ENCODE measurements around the gene JDP2.

Gene JDP2

DNA sequence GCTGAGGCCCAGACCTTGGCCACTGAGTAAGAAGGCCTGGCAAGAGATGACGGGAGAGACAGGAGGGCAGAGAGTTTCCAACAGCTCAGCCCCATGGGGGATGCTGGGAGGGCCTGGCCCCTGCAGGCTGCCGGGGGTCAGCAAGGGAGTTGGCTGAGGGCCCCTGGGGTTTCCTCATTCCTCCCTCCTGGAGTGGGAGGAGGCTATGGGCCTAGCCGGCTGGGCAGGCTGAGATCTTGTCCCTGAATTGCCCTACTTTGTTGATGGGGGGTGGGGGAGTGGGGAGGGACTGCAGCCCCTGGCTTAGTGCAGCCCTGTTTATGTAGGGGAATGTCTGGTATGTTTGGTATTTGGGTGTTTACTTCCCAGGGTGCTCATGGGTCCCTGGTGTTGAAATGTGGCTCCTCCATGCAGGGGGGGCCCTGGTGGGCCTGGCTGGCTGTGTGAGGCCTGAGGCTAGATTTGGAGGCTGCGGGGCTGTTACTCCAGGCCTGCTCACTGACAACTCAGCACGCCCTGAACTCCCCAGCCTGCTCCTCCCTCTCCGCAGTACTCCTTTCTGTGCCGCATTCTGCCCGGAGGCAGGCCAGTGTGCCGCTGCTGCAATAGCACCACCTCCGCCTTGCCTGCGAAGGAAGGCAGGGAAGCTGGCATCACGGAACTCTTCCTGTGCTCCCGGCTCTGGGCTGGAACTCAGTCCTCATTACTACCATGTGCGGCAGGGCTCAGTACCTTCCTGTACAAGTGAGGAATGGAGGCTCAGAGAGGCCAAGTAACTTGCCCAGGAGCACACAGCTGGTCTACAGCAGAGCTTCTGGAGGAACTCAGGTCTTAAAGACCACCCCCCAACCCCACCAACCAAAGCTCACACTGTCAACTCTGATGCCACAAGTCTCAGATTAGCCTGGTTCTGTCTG, 25.3 kb downstream of the JDP2 start:
- ATAC-seq: no peak
- H3K4me3 Mint-ChIP-seq: no peak overlapping the region
- peaks cover 27% of the 10 kb centered on the region for H3K36me3 Mint-ChIP-seq
- H3K27me3 Mint-ChIP-seq: no peaks in the 10 kb centered on the region
- peak overlapping the region; percentile 50 for H3K27ac Mint-ChIP-seq
- no peaks in the 10 kb centered on the region for H3K9me3 Mint-ChIP-seq
- H3K4me1 Mint-ChIP-seq: peaks cover 14% of the 10 kb centered on the region

DNA sequence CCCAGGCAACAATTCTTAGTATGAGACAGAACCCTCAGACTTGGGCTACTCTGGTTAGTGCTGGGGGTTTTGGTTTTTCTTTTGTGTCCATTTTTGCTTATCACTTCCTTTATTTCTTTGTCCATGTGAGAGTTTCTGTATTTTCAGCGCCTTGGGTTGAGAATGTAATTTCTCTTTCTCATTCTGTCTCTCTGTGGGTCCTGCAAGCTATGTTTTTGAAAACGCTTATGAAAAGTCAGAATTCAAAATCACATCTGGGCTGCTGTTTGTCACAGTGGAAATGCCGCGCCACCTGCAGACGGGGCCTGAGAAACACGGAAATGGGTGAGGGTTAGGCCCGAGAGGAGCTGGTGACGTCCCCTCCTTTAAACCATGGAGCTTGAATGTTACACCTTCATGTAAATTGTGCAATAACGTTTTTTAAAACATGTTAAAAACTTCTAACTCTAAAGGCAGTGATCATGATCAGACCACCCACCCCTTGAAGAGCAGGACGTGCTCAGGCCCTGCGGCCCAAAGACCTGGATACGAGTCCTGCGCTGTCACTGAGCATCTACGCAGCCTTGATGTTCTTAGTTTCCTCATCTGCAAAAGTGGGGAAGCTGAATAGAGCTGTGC, 26.1 kb downstream of the JDP2 start:
- peak; percentile 70 for ATAC-seq
- H3K9me3 Mint-ChIP-seq: no peaks in the 10 kb centered on the region
- H3K36me3 Mint-ChIP-seq: peaks cover 32% of the 10 kb centered on the region
- H3K4me3 Mint-ChIP-seq: no peak overlapping the region
- H3K27me3 Mint-ChIP-seq: no peaks in the 10 kb centered on the region
- peak overlapping the region; percentile 50 for H3K27ac Mint-ChIP-seq
- H3K4me1 Mint-ChIP-seq: peaks cover 21% of the 10 kb centered on the region

DNA sequence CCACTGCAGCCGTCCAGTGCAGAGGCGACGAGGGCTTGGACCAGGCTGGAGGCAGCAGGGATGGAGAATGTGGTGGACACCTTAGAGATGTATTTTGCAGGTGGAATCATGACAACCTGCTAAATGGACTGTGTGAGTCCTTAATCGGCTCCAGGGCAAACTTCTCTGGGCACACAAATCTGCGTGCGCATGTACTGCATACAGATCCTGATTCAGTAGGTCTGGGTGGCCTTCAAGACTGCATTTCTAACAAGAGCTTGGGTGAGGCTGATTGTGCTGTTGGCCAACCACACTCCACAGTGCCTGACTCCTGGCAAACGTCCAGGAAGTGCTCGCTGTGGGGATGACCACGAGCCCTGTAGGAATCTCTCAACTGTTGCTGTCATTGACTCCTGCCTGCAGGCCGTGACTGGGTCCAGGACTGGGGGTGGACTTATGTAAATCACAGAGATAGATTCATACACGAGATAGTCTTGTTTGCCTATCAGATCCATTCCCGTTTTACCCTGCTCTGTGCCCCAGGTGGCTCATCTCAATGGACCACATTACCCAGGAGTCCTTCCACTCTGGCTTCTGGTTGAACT, 27.2 kb downstream of the JDP2 start:
- Mint-ChIP-seq H3K27me3 (no peaks in the 10 kb centered on the region), H3K4me1 (peaks cover 24% of the 10 kb centered on the region), H3K36me3 (peaks cover 32% of the 10 kb centered on the region), H3K9me3 (no peaks in the 10 kb centered on the region), H3K27ac (no peak overlapping the region), H3K4me3 (no peak overlapping the region)
- no peak for ATAC-seq

DNA sequence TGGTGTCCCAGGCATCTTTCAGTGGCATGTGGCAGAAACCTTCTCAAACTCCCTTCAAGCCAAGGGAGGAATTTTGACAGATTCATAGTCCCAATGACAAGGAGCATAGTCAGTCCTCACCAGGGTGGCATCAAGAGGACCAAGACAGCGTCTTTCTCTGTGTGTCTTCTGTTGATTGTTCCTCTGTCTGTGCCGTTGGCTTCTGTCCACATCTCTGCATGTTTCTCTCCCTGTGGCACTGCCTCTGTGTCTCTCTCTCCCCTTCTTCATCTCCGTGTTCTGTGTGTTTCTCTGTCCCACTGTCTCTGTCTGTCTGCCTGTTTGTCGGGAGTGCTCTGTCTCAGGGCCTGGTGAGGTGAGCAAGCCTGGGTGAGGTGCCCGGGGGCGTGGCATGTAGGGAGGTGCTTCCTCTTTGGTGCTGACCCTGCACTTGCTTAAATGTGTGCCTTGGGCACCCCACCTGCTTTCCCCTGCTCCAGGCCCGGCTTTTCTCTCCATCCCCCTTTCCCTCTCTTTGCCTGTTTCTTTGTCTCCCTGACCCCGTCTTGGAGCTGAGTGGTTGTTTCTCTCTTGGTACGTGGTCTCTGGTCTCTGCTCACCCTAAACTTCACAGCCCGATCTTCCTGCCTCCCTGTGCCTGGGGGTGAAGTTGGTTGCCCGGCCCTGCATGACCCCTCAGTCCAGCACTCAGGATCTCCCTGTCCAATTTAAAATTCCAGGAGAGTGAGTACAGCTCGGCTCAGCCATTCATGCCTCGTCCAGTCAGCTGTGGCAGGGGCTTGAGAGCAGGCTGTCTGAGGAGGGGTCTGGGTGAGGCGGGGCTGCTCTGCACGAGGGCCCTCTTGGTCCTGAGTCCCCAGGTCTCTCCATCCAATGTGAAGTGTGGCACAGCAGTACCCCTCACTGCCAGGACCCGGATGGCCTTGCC, 28.5 kb downstream of the JDP2 start:
- Mint-ChIP-seq H3K4me1 (peaks cover 24% of the 10 kb centered on the region), H3K27ac (peak overlapping the region; percentile 30), H3K36me3 (peaks cover 27% of the 10 kb centered on the region), H3K9me3 (no peaks in the 10 kb centered on the region), H3K4me3 (no peak overlapping the region), H3K27me3 (no peaks in the 10 kb centered on the region)
- ATAC-seq: no peak

DNA sequence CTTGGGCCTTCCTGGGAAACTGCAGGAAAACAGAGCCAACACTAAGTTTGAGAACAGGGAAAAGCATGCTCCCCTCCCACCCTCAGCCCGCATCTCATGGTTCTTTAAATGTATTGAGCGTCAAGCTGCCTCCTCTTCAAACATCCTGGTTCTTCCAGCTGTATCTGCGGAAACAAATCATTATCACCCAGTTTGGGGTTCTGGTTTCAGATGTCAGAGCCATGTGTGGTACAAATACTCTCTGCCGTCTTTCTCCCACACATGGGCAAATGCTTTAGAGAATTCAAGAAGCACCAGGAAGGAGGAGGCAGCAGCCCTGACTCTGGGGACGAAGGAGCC, 29.1 kb downstream of the JDP2 start:
- H3K36me3 Mint-ChIP-seq: peaks cover 27% of the 10 kb centered on the region
- peak overlapping the region; percentile 30 for H3K27ac Mint-ChIP-seq
- H3K4me1 Mint-ChIP-seq: peaks cover 24% of the 10 kb centered on the region
- H3K27me3 Mint-ChIP-seq: no peaks in the 10 kb centered on the region
- H3K9me3 Mint-ChIP-seq: no peaks in the 10 kb centered on the region
- no peak overlapping the region for H3K4me3 Mint-ChIP-seq
- ATAC-seq: no peak

DNA sequence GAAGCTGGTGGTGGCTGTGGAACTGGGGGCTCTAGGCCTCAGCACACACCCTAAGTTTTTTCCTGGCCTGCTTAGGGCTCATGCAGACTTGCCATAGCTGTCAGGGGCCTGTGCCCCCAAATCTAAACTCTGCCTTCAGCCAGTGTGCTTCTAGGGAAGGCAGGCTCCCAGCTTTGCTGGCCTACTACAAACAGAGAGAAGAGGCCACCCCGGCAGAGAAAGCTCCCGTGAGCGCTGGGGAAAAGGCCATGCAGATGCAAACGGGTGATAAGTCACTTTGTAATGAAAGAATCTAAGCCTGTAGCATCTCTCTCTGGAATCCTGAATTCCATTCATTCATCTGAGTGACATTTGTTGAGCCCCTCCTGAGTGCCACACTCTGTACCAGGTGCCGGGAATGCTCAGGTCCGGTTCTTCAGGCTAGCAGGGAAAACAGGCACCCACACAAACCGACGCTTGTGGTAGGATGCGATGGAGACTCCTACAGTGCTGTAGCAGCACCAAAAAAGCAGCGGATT, 29.9 kb downstream of the JDP2 start:
- Mint-ChIP-seq H3K27ac (no peak overlapping the region), H3K36me3 (peaks cover 32% of the 10 kb centered on the region)

DNA sequence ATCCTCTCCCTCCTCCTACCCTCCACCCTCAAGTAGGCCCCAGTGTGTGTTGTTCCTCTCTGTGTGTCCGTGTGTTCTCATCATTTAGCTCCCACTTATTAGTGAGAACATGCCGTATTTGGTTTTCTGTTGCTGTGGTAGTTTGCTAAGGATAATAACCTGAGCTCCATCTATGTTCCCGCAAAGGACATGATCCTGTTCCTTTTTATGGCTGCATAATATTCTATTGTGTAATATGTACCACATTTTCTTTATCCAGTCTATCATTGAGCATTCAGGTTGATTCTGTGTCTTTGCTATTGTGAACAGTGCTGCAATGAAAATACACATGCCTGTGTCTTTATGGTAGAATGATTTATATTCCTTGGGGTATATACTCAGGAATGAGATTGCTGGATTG, 30.5 kb downstream of the JDP2 start:
- H3K27ac Mint-ChIP-seq: peak overlapping the region; percentile 60
- H3K27me3 Mint-ChIP-seq: no peaks in the 10 kb centered on the region
- H3K4me3 Mint-ChIP-seq: no peak overlapping the region
- peaks cover 24% of the 10 kb centered on the region for H3K4me1 Mint-ChIP-seq
- ATAC-seq: no peak
- H3K9me3 Mint-ChIP-seq: no peaks in the 10 kb centered on the region
- peaks cover 32% of the 10 kb centered on the region for H3K36me3 Mint-ChIP-seq

More for the DNA sequence above, 29.9 kb downstream of the JDP2 start:
- Mint-ChIP-seq H3K9me3 (no peaks in the 10 kb centered on the region), H3K27me3 (no peaks in the 10 kb centered on the region), H3K4me3 (no peak overlapping the region), H3K4me1 (peaks cover 24% of the 10 kb centered on the region)
- no peak for ATAC-seq

DNA sequence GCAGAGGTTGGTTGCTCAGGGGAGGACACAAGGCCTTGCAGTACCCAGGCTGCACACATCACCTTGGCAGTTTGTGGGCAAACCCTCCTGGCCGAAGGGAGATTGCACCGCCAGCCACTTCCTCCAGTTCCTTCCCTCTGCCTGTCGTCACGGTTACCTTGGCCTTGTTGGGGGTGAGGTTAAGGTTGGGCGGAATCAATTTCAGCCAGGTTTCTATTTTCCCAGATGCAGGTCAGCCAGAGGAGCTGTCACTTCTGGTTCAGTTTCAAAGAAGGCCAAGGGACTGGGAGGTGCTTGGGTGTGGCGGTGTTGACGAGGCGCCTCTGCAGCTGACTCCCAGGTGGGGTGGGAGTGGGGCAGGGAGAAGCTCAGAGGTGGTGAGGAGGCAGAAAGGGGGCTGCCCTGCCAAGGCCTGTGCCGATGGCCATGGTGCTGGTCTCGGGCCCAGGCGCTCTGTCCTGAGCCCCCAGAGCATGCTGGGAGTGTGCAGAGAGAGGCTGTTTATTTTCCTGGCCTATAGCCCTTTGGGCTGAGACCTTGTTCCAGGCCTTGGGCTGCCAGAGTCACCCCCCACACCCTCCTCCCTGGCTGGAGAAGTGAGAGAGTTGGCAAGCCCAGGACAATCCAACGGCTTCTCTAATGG, 31.4 kb downstream of the JDP2 start:
- Mint-ChIP-seq H3K4me3 (no peak overlapping the region), H3K36me3 (peaks cover 32% of the 10 kb centered on the region), H3K27ac (peak overlapping the region; percentile 60), H3K9me3 (no peaks in the 10 kb centered on the region), H3K4me1 (peaks cover 16% of the 10 kb centered on the region), H3K27me3 (no peaks in the 10 kb centered on the region)
- no peak for ATAC-seq

DNA sequence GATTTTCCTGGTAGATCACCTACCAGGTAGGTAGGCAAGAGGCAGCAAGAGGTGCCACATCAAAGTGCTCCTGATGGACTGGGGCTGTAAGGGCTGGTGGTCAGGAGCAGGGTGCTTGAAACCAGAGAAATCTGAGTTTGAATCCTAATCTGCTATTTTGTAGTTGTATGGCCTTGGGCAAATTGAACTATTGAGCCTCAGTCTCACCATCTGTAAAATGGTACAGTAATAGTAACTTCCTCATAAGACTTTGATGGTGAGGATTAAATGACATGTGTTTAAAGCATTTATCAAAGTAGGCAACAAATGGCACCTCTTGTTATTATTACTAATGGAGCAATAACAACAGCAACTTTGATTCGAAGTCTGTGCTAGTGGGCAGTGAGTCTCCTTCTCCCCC, 32.0 kb downstream of the JDP2 start:
- no peak overlapping the region for H3K27ac Mint-ChIP-seq
- H3K36me3 Mint-ChIP-seq: peaks cover 32% of the 10 kb centered on the region
- no peak overlapping the region for H3K4me3 Mint-ChIP-seq
- no peaks in the 10 kb centered on the region for H3K9me3 Mint-ChIP-seq
- no peaks in the 10 kb centered on the region for H3K27me3 Mint-ChIP-seq
- H3K4me1 Mint-ChIP-seq: peaks cover 16% of the 10 kb centered on the region
- no peak for ATAC-seq

DNA sequence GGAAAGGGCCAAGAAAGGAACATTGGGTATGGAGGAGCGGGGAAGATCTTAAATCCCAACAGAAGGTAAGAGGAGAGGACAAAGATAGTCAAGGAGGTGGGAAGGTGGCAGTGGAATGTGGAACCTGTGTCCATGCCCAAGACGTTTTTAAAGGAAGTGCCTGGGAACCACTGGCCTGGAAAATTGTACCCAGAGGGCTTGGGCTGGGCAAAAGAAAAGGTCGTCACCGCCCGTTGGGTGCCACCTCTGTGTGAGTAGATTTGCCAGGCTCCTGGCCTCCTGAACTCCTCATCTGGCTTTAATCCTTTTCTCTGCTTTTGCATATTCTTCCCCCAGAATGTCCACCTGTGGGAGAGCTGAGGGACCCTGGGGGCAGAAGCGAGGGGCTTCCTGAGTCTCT, 32.6 kb downstream of the JDP2 start:
- no peaks in the 10 kb centered on the region for H3K9me3 Mint-ChIP-seq
- H3K4me1 Mint-ChIP-seq: peaks cover 16% of the 10 kb centered on the region
- no peak overlapping the region for H3K4me3 Mint-ChIP-seq
- no peak overlapping the region for H3K27ac Mint-ChIP-seq
- ATAC-seq: no peak
- H3K27me3 Mint-ChIP-seq: no peaks in the 10 kb centered on the region
- H3K36me3 Mint-ChIP-seq: peaks cover 32% of the 10 kb centered on the region

DNA sequence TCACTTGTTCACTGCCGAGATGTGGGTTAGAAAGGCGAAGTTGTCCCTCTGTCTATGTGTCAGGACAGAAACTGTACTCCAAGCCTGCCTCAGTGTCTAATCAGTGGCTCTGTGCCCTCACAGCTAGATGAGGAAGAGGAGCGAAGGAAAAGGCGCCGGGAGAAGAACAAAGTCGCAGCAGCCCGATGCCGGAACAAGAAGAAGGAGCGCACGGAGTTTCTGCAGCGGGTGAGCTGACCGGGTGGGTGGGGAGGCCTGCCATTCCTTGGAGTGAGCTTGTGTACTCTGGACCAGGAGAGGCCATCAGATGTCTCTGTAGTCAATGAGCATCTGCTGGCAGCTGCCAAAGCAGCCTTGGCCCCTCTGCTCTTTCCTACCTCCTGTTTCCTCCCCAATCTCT, 33.5 kb downstream of the JDP2 start:
- Mint-ChIP-seq H3K27ac (no peak overlapping the region), H3K4me3 (no peak overlapping the region), H3K27me3 (no peaks in the 10 kb centered on the region), H3K4me1 (peaks cover 13% of the 10 kb centered on the region), H3K36me3 (peaks cover 23% of the 10 kb centered on the region), H3K9me3 (no peaks in the 10 kb centered on the region)
- ATAC-seq: no peak

DNA sequence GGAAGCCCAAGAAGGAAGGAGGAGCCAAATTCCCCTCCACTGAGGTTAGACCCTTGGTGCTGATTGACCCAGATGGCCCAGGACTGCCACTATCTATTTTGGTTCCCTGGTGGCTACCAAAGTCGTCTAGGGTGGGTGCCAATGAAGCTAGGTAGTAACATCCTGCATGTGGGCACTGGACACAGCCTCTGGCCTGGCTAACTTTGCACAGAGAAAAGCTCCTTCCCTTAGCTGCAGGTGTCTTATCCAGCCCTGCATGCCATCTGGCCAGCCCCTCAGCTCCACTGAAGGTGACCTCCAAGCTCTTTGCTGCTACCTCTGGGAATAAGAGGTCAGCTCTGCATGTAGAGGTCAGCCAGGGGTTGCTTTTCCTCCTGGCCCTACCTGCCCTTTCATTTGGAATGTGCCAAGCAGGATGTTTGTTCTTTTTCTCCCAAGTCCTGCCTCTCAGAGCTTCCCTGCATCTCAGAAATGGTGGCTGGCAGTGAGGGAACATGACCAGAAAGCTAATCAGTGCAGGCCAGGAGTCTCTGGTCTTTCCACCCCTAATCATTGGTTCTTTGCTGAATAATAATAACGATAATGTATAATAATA, 34.0 kb downstream of the JDP2 start:
- Mint-ChIP-seq H3K36me3 (peaks cover 19% of the 10 kb centered on the region), H3K27ac (no peak overlapping the region), H3K4me1 (peaks cover 15% of the 10 kb centered on the region), H3K9me3 (no peaks in the 10 kb centered on the region), H3K27me3 (no peaks in the 10 kb centered on the region), H3K4me3 (no peak overlapping the region)
- no peak for ATAC-seq

DNA sequence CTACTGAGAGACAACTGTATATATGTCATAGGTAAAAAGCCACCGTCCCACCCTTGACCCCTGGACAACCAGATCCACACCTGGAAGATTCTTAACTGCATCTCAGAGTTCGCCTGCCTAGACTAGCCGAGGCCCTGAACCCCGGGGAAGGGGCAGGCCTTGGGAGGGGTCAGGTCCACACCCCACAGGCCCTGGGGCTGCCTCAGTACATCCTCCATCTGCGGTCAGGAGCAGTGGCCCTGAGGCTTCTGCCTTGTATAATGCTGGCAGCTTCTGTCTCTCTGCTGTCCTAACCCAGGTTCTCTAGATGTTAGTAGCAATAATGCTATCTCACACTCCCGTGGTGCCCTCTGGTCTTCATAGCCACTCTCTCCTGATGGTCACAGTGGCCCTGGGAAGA, 36.8 kb downstream of the JDP2 start:
- peaks cover 18% of the 10 kb centered on the region for H3K36me3 Mint-ChIP-seq
- ATAC-seq: no peak
- H3K9me3 Mint-ChIP-seq: no peaks in the 10 kb centered on the region
- no peak overlapping the region for H3K27ac Mint-ChIP-seq
- H3K4me3 Mint-ChIP-seq: no peak overlapping the region
- H3K4me1 Mint-ChIP-seq: peaks cover 16% of the 10 kb centered on the region
- no peaks in the 10 kb centered on the region for H3K27me3 Mint-ChIP-seq

DNA sequence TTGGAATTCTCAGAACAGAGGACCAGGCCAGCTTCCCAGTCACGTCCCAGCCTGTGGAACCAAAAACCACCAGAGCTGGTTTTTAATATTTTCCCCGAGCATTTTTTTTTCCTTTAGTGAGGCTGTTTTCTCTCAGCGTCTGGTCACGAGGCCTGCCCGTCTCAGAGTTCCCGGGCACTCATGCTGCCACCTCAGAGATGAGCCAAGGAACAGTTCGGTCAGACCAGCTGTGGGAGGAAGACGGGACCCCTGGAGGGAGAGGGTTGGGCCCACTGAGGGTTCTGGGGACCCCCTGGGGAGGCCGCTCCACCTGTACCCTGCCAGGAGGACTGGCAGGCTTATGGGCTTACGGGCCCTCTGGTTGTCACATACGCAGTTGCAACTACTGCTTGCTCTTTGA, 39.9 kb downstream of the JDP2 start:
- Mint-ChIP-seq H3K4me1 (peaks cover 31% of the 10 kb centered on the region), H3K9me3 (no peaks in the 10 kb centered on the region), H3K27me3 (no peaks in the 10 kb centered on the region), H3K36me3 (peaks cover 23% of the 10 kb centered on the region), H3K27ac (no peak overlapping the region), H3K4me3 (no peak overlapping the region)
- ATAC-seq: no peak

All from stimulated activated memory B cell treated with anti-CD40 and anti-IgM and Interleukin-4, amounts not matched to agents 10 μg/mL and 1 μg/mL and 100 μg/mL, for 72 hours (primary cell).